Measurements from ENCODE around the gene NUDT8.
"Not testable (repeated sequence)": the region's sequence is repeated elsewhere in the genome, so short reads cannot be mapped to it uniquely, and the experiment has no call there.

Gene NUDT8

GRCh38 chr11:67664696-67665540, 35.2 kb upstream of the NUDT8 start:
- DNase-seq (ENCODE audit: insufficient read length, low spot score) (no peak), FAIRE-seq (no peak)
- TF ChIP-seq CTCF (IDR thresholded peaks at IDR 0.05; ENCODE audit: insufficient read depth, missing control alignments): no peak

GRCh38 chr11:67664213-67664585, 34.5 kb upstream of the NUDT8 start:
- no peak for FAIRE-seq
- no peak for TF ChIP-seq CTCF (IDR thresholded peaks at IDR 0.05; ENCODE audit: insufficient read depth, missing control alignments)
- no peak for DNase-seq (ENCODE audit: insufficient read length, low spot score)

- no peak for TF ChIP-seq CTCF (IDR thresholded peaks at IDR 0.05; ENCODE audit: insufficient read depth, missing control alignments)
- DNase-seq (ENCODE audit: insufficient read length, low spot score) (no peak), FAIRE-seq (no peak)
Measured at GRCh38 chr11:67663532-67664212, 33.9 kb upstream of the NUDT8 start.

- no peak for TF ChIP-seq CTCF (IDR thresholded peaks at IDR 0.05; ENCODE audit: insufficient read depth, missing control alignments)
- DNase-seq (ENCODE audit: insufficient read length, low spot score) (no peak), FAIRE-seq (no peak)
Measured at GRCh38 chr11:67662835-67663531, 33.2 kb upstream of the NUDT8 start.

GRCh38 chr11:67662142-67662834, 32.6 kb upstream of the NUDT8 start:
- DNase-seq (ENCODE audit: insufficient read length, low spot score): no peak
- no peak for TF ChIP-seq CTCF (IDR thresholded peaks at IDR 0.05; ENCODE audit: insufficient read depth, missing control alignments)
- no peak for FAIRE-seq

GRCh38 chr11:67660752-67661151, 31.0 kb upstream of the NUDT8 start:
- FAIRE-seq: not testable (repeated sequence)

GRCh38 chr11:67659651-67660165, 30.0 kb upstream of the NUDT8 start:
- not testable (repeated sequence) for FAIRE-seq; DNase-seq (ENCODE audit: insufficient read length, low spot score)

More at GRCh38 chr11:67660752-67661151, 31.0 kb upstream of the NUDT8 start:
- DNase-seq (ENCODE audit: insufficient read length, low spot score): not testable (repeated sequence)

Measured in D721Med (cell line).